Stimulated activated CD8-positive, alpha-beta memory T cell treated with anti-CD3 and anti-CD28 coated beads, Interleukin-15, amount 100 ng/mL, for 24 hours (primary cell): ENCODE results near the gene IPCEF1.

Source experiments
- DNase-seq: peaks from one replicate; pipeline ENCODE4 v3.0.0-alpha.2; 2020; ENCODE audit warnings: low read depth

IPCEF1 gene

GRCh38 chr6:154292855-154293519 lies 63.6 kb downstream of the IPCEF1 start:
- DNase-seq: no peak

DNA sequence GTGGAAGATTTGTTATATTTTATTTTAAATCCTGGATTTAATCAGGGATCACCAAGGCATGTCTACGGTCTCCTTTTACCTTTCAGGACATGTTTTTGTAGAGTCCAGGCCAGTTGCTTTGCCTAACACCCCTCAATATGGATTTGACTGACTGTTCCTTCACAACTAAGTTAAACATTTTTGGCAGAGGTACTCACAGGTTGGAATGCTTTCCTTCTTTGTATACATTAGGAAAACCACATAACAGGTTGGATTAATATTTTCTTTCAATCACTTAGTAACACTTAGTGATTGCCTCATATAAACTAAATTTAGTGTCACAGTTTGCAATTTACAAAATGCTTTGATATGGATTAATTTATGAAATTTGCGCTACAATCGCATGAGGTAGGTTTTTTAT lies 64.5 kb downstream of the IPCEF1 start:
- no peak for DNase-seq

- no peak for DNase-seq
These were observed 66.6 kb downstream of the IPCEF1 start for GRCh38 chr6:154289818-154290508.

- no peak for DNase-seq
These were observed 70.8 kb downstream of the IPCEF1 start for GRCh38 chr6:154285826-154286225.

DNA sequence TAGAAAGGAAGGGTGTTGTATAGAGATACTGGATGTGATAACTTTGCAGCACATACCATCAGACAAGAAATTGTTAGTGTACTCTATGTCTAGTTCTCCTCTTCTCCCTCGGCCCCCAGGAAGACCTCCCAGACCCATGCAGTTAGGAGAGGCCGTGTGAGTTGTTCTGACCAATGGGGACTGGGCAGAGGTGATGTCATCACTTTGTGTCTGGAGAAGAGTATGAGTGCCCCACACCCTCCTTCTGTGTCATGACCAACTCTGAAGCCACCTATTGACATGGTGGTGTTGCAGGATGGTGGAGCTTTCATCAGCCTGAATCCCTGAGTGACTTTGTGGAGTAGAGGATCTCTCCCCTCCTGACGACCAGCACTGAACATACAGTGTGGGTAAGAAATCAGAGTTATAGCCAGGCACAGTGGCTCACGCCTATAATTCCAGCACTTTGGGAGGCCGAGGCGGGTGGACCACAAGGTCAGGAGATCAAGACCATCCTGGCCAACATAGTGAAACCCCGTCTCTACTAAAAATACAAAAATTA lies 72.2 kb downstream of the IPCEF1 start:
- DNase-seq: no peak

DNA sequence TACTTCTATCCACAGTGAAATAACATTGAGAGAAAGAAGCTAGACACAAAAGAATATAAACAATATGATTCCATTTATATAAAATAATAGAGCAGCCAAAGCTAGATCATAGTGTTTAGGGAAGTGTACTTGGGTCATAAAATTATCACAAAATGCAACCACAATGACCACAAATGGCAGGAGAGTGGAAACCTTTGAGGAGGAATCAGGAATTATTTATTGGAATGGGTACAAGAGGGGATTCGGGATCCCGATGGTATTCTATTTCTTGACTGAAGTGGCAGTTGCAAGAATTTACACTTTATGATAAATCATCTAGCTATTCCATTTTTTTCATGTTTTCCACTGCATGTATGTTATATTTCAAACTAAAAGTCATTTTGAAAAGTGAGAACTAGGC lies 76.1 kb downstream of the IPCEF1 start:
- DNase-seq: no peak

DNA sequence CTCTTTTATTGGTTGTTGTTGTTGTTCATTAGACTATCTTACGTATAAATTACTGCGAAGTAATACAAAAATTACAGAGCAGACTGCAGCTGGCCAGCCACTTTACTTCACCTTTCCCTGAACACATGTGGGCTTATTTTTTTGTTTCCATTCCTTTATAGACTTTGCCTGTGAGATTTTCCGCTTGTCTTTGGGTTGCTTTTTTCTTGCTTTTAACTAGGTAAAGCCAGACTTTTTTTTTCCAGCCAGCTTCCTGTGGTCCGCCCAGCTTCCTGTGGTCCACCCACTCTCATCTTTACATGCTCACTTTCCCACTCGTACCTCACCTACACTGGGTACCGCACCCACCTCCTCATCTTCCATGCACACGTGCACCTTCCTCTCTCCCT lies 79.0 kb downstream of the IPCEF1 start:
- no peak for DNase-seq

DNA sequence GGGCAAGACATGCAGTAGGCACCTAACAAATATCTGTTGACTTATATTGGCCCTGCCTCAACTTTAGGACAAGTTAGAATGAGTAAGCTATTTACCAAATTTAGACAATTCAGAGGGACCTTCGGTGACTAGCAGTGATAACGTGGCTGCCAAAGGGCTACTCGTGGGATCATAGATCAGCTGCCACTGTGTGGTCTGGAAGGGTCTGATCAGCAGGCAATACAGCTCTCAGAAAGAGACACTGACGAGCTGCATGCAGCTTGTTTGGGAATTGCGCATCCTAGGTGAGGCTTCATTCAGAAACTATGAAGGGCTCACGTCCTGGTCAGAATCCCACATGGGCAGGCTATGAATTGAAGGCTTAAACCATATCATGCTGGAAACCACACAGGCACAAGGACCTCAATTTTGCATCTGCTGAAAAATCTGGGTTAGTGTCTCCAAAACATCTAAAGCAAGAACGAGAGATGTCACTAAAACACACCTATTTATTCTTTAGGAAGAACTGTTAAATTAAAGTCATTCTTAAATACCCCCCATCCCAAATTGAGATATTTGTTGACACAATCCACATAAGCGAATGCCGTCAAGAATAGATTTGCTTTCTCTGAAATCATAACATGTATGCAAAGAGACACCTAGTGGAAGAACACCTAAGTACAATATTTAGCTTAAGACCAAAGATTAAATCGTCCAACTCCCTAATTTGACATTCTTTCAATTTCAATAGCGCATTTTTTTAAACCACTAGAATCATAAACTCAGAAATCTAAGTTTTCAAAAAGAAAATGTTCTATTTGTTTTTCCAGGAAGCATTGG lies 79.6 kb downstream of the IPCEF1 start:
- no peak for DNase-seq

DNA sequence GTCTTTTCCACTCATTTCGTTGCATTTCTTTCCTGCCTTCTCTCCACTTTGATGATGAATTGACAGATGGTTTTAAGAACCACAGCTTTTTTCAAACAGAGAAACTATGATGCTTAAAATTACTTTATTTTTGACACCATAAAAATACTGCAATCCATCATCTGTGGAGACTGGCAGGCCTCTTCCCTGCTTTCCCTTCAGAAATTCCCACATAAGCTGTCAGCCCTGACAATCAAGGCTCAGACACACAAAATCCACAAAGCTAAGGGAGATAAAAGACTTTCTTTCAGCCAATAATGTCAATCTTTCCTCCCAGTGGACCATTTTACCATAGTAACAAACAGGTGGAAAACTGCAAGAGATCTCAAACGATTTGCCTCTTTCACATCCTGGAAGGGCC lies 82.4 kb downstream of the IPCEF1 start:
- no peak for DNase-seq

DNA sequence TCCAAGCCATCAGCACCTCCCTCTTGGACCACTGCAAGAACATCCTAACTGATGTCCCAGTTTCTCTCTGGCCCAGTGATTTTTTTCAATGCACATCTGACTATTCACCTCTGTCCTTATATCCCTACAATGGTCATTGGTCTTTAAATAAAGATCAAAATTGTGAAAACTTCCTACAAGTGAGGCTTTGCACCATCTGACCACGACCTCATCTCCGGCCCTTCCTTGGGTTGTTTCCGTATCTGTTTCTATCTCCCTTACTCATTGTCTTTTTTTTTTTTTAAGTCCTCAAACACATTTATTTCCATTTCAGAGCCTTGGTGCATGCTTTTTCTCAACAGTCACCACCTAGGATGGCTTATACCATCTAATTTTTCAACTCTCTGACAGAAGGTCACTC lies 88.1 kb downstream of the IPCEF1 start:
- DNase-seq: no peak

GRCh38 chr6:154267508-154268106 lies 89.0 kb downstream of the IPCEF1 start:
- DNase-seq: no peak

- DNase-seq: no peak
These were observed 90.0 kb downstream of the IPCEF1 start for GRCh38 chr6:154266560-154267099.

- DNase-seq: no peak
These were observed 94.8 kb downstream of the IPCEF1 start for GRCh38 chr6:154261688-154262397.

- DNase-seq: no peak
These were observed 98.4 kb downstream of the IPCEF1 start for GRCh38 chr6:154258064-154258757.

DNA sequence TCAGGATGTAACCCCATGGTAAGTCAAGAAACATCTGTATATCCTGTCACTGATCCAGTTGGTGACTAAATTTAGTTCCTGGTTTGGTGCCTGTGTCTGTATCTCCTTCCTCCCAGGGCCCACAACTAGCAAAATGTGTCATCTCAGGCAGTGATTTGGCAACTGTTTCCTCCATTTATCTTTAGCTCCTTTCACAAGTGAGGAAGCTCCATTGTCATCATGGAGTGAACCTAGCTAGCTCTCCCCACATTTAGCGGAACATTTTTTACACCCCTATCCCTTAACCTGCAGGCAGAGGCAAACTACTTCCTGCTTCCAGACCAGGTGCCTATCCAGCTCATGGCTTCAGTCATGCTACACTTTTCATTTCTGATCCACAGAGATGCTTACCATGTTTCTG lies 99.5 kb downstream of the IPCEF1 start:
- no peak for DNase-seq

DNA sequence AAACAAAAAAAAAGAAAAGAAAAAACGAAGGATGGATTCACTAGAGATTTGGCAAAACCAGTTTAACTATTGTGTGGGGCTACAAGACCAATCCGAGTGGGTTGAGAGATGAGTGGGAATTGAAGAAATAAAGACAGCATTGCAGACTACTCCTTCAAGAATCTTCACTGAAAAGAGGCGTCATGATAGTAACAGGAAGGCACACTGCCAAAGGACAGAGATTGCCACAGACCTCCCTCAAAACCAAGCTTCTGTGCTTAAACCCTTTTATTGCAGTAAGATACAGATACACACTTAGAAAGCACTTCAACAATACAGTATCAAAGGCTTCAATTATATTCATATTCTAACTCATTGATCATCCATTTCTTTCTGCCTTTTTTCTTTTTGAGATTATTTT lies 103.9 kb downstream of the IPCEF1 start:
- DNase-seq: no peak

- DNase-seq: no peak
These were observed 105.5 kb downstream of the IPCEF1 start for GRCh38 chr6:154251116-154251515.

DNA sequence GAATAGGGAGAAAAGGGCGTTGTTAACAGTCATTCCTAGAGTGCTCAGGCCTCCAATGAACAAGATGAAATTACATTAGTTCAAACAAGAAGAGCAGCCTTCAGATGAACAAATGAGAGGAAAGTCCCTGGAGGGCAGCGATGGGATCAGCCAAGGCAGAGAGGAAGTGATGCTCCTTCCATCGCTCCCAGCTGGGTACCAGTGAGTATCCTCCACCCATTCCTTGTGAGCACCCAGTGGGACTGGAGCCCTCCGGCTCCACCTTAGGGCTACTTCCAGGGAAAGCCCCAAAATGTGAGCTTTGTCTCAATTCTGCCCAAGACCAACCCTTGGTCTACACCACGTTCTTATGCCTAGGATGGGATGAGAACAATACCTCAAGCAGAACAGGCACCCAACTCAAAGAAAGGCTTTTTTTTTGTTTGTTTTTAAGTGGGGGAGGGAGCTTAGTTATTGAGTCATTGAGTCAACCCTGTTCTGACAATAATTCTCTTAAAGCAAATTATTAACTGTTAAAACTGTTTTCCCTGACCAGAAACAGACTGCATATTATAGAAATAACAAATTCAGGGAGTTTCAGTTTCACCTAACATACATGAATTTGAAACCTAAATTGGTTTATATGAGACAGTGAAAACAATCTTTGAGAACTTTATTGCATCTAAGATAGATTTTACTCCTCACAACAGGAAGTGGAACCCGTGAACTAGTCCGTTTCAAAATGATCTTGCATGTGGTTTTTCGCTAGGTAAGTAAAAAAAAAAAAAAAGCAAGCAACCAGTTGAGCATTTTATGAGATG lies 106.9 kb downstream of the IPCEF1 start:
- no peak for DNase-seq

DNA sequence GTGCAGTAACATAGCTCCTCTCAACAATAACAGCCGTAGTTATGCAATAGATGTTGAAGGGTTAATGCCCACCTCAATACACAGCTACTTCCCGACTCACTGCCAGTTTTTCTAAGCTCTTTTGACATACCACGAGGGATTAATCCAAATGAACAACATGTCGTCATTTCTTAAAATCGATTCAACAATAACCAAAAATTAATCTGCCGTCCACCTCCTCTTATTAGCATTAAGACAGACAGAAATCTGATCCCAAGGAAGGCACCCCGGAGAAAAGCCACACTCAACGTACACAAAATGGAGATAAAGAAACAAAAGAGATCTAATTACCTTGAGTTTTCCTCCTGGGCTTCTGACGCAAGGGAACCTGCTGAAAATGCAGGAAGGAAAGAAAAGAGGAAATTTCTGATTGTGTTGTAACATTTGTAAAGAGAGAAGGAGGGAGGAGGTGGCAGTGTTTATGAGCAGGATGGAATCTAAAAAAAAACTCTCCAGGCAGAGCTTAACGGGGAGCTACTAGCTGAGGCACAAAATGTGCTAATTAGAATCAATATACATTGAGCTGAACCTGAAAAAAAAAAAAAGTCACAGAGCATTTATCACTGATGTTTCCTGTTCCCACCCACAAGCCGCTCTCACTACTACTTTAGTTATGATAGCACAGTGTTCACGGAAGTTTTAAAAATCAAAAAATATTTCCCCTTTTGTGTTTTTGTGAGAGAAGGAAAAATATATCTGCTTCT lies 109.3 kb downstream of the IPCEF1 start:
- DNase-seq: no peak
